Mammary epithelial cell (primary cell): Measurements from ENCODE around the gene MEGF11.

Experiments
- CTCF ChIP-seq, 2 donors: IDR thresholded peaks in 1 of 2; conservative IDR thresholded peaks in 1 of 2; 2 replicates each; pipeline ENCODE4 v1.5.1; 2011 to 2012; ENCODE audit warnings: inconsistent platforms in 2 of 2, low read length in 2 of 2, mild to moderate bottlenecking in 2 of 2, control low read depth in 1 of 2, low read depth in 1 of 2; ENCODE audit not compliant: insufficient read depth in 1 of 2; ENCODE audit errors: extremely low read depth in 1 of 2
- EZH2 ChIP-seq: IDR thresholded peaks from 2 replicates; pipeline ENCODE4 v1.6.1; 2012; ENCODE audit warnings: low read length, inconsistent platforms, borderline replicate concordance

DNA sequence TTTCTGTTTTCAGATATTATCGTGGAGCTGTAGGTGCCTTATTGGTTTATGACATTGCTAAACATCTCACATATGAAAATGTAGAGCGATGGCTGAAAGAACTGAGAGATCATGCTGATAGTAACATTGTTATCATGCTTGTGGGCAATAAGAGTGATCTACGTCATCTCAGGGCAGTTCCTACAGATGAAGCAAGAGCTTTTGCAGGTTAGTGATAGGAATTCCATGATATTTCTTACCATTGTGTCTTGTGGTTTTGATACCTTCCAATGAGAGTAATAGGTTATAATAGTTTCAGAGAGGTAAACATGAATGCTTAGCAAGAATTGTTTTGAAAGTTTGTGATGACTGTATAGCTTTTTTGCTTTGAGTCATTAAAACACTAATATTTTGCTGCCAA lies 375.8 kb downstream of the MEGF11 start:
- TF ChIP-seq CTCF (conservative IDR thresholded peaks at IDR 0.05 in 1 of 2, IDR thresholded peaks at IDR 0.05 in 1 of 2; ENCODE audit: extremely low read depth in 1 of 2, insufficient read depth in 1 of 2, low read depth in 1 of 2, low read length in 2 of 2) (no peak), EZH2 (no peak)
